COLO668 (cell line): Measurements from ENCODE around the gene CACNA1D.

Experiments used
- DNase-seq: peaks from one replicate; lab custom pipeline; 2025; ENCODE audit not compliant: unreplicated experiment; lab: John Stamatoyannopoulos, UW

Gene CACNA1D

GRCh38 chr3:53803124-53803815 is 308.9 kb downstream of the CACNA1D start:
- peak; percentile 81 for DNase-seq

- peak; percentile 45 for DNase-seq
These were observed 309.6 kb downstream of the CACNA1D start for GRCh38 chr3:53803816-53804695.

GRCh38 chr3:53804697-53805462 is 310.5 kb downstream of the CACNA1D start:
- DNase-seq = no peak

GRCh38 chr3:53805463-53806159 is 311.2 kb downstream of the CACNA1D start:
- no peak for DNase-seq

GRCh38 chr3:53806182-53807116 is 312.0 kb downstream of the CACNA1D start:
- DNase-seq = peak; percentile 65

GRCh38 chr3:53807117-53807810 is 312.9 kb downstream of the CACNA1D start:
- DNase-seq = peak; percentile 42

- no peak for DNase-seq
These were observed 314.1 kb downstream of the CACNA1D start for GRCh38 chr3:53808496-53808895.

- no peak for DNase-seq
These were observed 314.9 kb downstream of the CACNA1D start for GRCh38 chr3:53809267-53809666.

- DNase-seq = no peak
These were observed 315.5 kb downstream of the CACNA1D start for GRCh38 chr3:53809764-53810400.

- DNase-seq = no peak
These were observed 316.9 kb downstream of the CACNA1D start for GRCh38 chr3:53811143-53811927.

- DNase-seq = no peak
These were observed 318.0 kb downstream of the CACNA1D start for GRCh38 chr3:53812434-53812833.

- no peak for DNase-seq
These were observed 318.8 kb downstream of the CACNA1D start for GRCh38 chr3:53813229-53813628.

GRCh38 chr3:53813876-53814275 is 319.5 kb downstream of the CACNA1D start:
- DNase-seq = no peak

- no peak for DNase-seq
These were observed 320.7 kb downstream of the CACNA1D start for GRCh38 chr3:53815067-53815466.

GRCh38 chr3:53815651-53816050 is 321.2 kb downstream of the CACNA1D start:
- DNase-seq = no peak

GRCh38 chr3:53816425-53816824 is 322.0 kb downstream of the CACNA1D start:
- no peak for DNase-seq

- no peak for DNase-seq
These were observed 322.8 kb downstream of the CACNA1D start for GRCh38 chr3:53817211-53817610.

GRCh38 chr3:53817809-53818208 is 323.4 kb downstream of the CACNA1D start:
- DNase-seq = no peak
